ENCODE measurements around the gene TNFRSF1B.

DNA sequence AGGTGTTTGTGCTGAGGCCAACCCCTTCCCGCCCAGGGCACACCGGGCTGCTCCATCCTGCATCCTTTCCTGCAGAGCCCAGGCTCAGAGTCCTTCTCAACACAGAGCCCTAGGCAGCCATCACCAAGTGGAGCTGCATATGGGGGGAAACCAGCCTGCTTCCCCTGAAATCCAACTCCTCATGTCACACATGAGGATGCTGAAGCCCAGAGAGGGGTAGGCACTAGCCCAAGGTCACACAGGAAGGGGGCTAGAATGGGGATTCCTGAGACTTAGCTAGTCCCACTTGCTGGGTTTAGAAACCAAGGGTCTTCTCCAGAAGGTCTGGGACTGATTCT lies 5.5 kb upstream of the TNFRSF1B start:
- TF ChIP-seq, protein P1, sequence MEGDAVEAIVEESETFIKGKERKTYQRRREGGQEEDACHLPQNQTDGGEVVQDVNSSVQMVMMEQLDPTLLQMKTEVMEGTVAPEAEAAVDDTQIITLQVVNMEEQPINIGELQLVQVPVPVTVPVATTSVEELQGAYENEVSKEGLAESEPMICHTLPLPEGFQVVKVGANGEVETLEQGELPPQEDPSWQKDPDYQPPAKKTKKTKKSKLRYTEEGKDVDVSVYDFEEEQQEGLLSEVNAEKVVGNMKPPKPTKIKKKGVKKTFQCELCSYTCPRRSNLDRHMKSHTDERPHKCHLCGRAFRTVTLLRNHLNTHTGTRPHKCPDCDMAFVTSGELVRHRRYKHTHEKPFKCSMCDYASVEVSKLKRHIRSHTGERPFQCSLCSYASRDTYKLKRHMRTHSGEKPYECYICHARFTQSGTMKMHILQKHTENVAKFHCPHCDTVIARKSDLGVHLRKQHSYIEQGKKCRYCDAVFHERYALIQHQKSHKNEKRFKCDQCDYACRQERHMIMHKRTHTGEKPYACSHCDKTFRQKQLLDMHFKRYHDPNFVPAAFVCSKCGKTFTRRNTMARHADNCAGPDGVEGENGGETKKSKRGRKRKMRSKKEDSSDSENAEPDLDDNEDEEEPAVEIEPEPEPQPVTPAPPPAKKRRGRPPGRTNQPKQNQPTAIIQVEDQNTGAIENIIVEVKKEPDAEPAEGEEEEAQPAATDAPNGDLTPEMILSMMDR (optimal IDR thresholded peaks at IDR 0.05 in 1 of 3, IDR thresholded peaks at IDR 0.05 in 1 of 3, conservative IDR thresholded peaks at IDR 0.05 in 1 of 3; ENCODE audit: extremely low read depth in 1 of 3, insufficient read depth in 2 of 3, low read length in 3 of 3): no peak
- no peak for TF ChIP-seq EZH2 (IDR thresholded peaks at IDR 0.05; ENCODE audit: low read length)

All from keratinocyte (primary cell).